ENCODE measurements around the gene TMEM247.

Gene TMEM247

DNA sequence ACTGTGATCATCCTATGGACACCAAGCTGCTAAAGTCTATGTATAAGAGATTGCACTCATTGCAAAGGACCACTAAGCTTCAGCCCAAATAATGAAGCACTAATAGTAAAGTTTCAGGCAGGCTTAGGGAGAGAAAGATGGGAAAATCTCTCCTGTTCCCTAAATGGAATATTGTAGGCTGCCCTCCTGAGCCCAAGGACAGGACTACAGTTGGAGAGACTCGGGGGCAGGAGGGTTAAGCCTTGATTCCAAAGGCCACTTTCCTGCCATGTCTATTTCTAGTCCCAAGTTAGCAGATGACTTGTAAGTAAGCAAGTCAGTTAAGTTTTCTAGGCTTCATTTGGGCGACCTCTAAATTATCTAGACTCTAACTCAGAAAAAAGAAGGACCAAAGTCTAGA, 9.0 kb downstream of the TMEM247 start:
- Histone ChIP-seq H3K27ac (ENCODE audit: low read length) (no peak overlapping the region), H4K20me1 (ENCODE audit: insufficient read depth, low read length) (no peaks in the 10 kb centered on the region), H3K36me3 (replicated peaks; ENCODE audit: insufficient read depth, low read length) (no peaks in the 10 kb centered on the region), H2AFZ (ENCODE audit: low read length) (no peak overlapping the region), H3F3A (ENCODE audit: insufficient read depth, low read length) (peaks cover 4% of the 10 kb centered on the region), H3K9me2 (replicated peaks; ENCODE audit: insufficient read depth, low read length) (no peaks in the 10 kb centered on the region), H3K9me3 (replicated peaks; ENCODE audit: insufficient read depth, low read length) (no peaks in the 10 kb centered on the region), H3K4me2 (ENCODE audit: low read depth, low read length) (no peak overlapping the region), H3K4me1 (ENCODE audit: low read length) (peaks cover 12% of the 10 kb centered on the region), H3K9ac (ENCODE audit: low read length) (no peak overlapping the region), H3K79me2 (ENCODE audit: low read length) (no peaks in the 10 kb centered on the region), H3K4me3 (ENCODE audit: low read length) (no peak overlapping the region), H3K27me3 (replicated peaks; ENCODE audit: insufficient read depth, low read length) (peaks cover 9% of the 10 kb centered on the region; the same call in 1 of the 2 replicates)
- no peak for DNase-seq
- TF ChIP-seq, protein P1, sequence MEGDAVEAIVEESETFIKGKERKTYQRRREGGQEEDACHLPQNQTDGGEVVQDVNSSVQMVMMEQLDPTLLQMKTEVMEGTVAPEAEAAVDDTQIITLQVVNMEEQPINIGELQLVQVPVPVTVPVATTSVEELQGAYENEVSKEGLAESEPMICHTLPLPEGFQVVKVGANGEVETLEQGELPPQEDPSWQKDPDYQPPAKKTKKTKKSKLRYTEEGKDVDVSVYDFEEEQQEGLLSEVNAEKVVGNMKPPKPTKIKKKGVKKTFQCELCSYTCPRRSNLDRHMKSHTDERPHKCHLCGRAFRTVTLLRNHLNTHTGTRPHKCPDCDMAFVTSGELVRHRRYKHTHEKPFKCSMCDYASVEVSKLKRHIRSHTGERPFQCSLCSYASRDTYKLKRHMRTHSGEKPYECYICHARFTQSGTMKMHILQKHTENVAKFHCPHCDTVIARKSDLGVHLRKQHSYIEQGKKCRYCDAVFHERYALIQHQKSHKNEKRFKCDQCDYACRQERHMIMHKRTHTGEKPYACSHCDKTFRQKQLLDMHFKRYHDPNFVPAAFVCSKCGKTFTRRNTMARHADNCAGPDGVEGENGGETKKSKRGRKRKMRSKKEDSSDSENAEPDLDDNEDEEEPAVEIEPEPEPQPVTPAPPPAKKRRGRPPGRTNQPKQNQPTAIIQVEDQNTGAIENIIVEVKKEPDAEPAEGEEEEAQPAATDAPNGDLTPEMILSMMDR (IDR thresholded peaks at IDR 0.05; ENCODE audit: low read length): no peak
- no peak for TF ChIP-seq EZH2phosphoT487 (IDR thresholded peaks at IDR 0.05; ENCODE audit: low read length)

- no peak overlapping the region for H3K27ac ChIP-seq (ENCODE audit: low read length)
- no peak for DNase-seq
- no peaks in the 10 kb centered on the region for H3K9me3 ChIP-seq (replicated peaks; ENCODE audit: insufficient read depth, low read length)
- peaks cover 21% of the 10 kb centered on the region for H3K4me1 ChIP-seq (ENCODE audit: low read length)
- H3K36me3 ChIP-seq (replicated peaks; ENCODE audit: insufficient read depth, low read length): no peaks in the 10 kb centered on the region
- H3K27me3 ChIP-seq (replicated peaks; ENCODE audit: insufficient read depth, low read length): 0 out of 2 replicates have a peak, but pooled peaks cover 8% of the 10 kb centered on the region
- no peak overlapping the region for H2AFZ ChIP-seq (ENCODE audit: low read length)
- no peak overlapping the region for H3K4me2 ChIP-seq (ENCODE audit: low read depth, low read length)
- H3K9me2 ChIP-seq (replicated peaks; ENCODE audit: insufficient read depth, low read length): no peaks in the 10 kb centered on the region
- H3K4me3 ChIP-seq (ENCODE audit: low read length): no peak overlapping the region
- no peaks in the 10 kb centered on the region for H4K20me1 ChIP-seq (ENCODE audit: insufficient read depth, low read length)
- H3F3A ChIP-seq (ENCODE audit: insufficient read depth, low read length): peaks cover 10% of the 10 kb centered on the region
- no peak for TF ChIP-seq EZH2phosphoT487 (IDR thresholded peaks at IDR 0.05; ENCODE audit: low read length)
- TF ChIP-seq, protein P1 (IDR thresholded peaks at IDR 0.05; ENCODE audit: low read length): no peak
- H3K79me2 ChIP-seq (ENCODE audit: low read length): no peaks in the 10 kb centered on the region
- H3K9ac ChIP-seq (ENCODE audit: low read length): no peak overlapping the region
Measured at GRCh38 chr2:46489423-46490174, 10.2 kb downstream of the TMEM247 start.

- no peaks in the 10 kb centered on the region for H3K9me2 ChIP-seq (replicated peaks; ENCODE audit: insufficient read depth, low read length)
- H3K79me2 ChIP-seq (ENCODE audit: low read length): no peaks in the 10 kb centered on the region
- no peak overlapping the region for H3K4me3 ChIP-seq (ENCODE audit: low read length)
- H3K9me3 ChIP-seq (replicated peaks; ENCODE audit: insufficient read depth, low read length): no peaks in the 10 kb centered on the region
- no peak for DNase-seq
- no peak for TF ChIP-seq EZH2 (optimal IDR thresholded peaks at IDR 0.05; ENCODE audit: low read depth, low read length)
- TF ChIP-seq EZH2phosphoT487 (IDR thresholded peaks at IDR 0.05; ENCODE audit: low read length): no peak
- TF ChIP-seq, protein P1 (IDR thresholded peaks at IDR 0.05; ENCODE audit: low read length): no peak
- H3K27me3 ChIP-seq (replicated peaks; ENCODE audit: insufficient read depth, low read length): 0 out of 2 replicates have a peak, but pooled peaks cover 6% of the 10 kb centered on the region
- no peaks in the 10 kb centered on the region for H4K20me1 ChIP-seq (ENCODE audit: insufficient read depth, low read length)
- H3K36me3 ChIP-seq (replicated peaks; ENCODE audit: insufficient read depth, low read length): no peaks in the 10 kb centered on the region
- H3K27ac ChIP-seq (ENCODE audit: low read length): no peak overlapping the region
- H3K9ac ChIP-seq (ENCODE audit: low read length): no peak overlapping the region
- no peak overlapping the region for H3K4me2 ChIP-seq (ENCODE audit: low read depth, low read length)
- H3K4me1 ChIP-seq (ENCODE audit: low read length): peaks cover 21% of the 10 kb centered on the region
- H3F3A ChIP-seq (ENCODE audit: insufficient read depth, low read length): peaks cover 10% of the 10 kb centered on the region
- H2AFZ ChIP-seq (ENCODE audit: low read length): no peak overlapping the region
Measured at GRCh38 chr2:46490521-46491141, 11.3 kb downstream of the TMEM247 start.
